OCI-LY7 (cell line): Measurements from ENCODE around the gene XYLT1.

Source experiments
- EZH2phosphoT487 ChIP-seq: fragments of 200-600 bp; sonication (generic); IDR thresholded peaks from 2 replicates; pipeline ENCODE4 v1.6.1; 2018; ENCODE audit warnings: low read depth, borderline replicate concordance, mild to moderate bottlenecking, mixed run types, antibody characterized with exemption, low read length, moderate library complexity, mixed read lengths
- TF ChIP-seq, protein P1 (sequence below): fragments of 200-600 bp; sonication (generic); conservative IDR thresholded peaks from 2 replicates; pipeline ENCODE4 v1.5.1; 2014; ENCODE audit warnings: mild to moderate bottlenecking, antibody characterized with exemption, low read length, moderate library complexity, mixed read lengths

GRCh38 chr16:17395849-17396480 is 74.8 kb downstream of the XYLT1 start:
- TF ChIP-seq, protein P1, sequence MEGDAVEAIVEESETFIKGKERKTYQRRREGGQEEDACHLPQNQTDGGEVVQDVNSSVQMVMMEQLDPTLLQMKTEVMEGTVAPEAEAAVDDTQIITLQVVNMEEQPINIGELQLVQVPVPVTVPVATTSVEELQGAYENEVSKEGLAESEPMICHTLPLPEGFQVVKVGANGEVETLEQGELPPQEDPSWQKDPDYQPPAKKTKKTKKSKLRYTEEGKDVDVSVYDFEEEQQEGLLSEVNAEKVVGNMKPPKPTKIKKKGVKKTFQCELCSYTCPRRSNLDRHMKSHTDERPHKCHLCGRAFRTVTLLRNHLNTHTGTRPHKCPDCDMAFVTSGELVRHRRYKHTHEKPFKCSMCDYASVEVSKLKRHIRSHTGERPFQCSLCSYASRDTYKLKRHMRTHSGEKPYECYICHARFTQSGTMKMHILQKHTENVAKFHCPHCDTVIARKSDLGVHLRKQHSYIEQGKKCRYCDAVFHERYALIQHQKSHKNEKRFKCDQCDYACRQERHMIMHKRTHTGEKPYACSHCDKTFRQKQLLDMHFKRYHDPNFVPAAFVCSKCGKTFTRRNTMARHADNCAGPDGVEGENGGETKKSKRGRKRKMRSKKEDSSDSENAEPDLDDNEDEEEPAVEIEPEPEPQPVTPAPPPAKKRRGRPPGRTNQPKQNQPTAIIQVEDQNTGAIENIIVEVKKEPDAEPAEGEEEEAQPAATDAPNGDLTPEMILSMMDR = no peak
- TF ChIP-seq EZH2phosphoT487 = no peak
